Muscle layer of colon (tissue), 2 donors: ENCODE results near the gene MOK.
"Not testable (repeated sequence)": the region's sequence is repeated elsewhere in the genome, so short reads cannot be mapped to it uniquely, and the experiment has no call there.

Source experiments
- H3K27ac ChIP-seq: one replicate; pipeline ENCODE4 v1.7.0; 2013; ENCODE audit warnings: low read depth, mild to moderate bottlenecking, low read length, moderate library complexity
- H3K27me3 ChIP-seq, 2 donors: one replicate each; pipeline ENCODE4 v1.7.0; 2013; ENCODE audit warnings: low read length in 2 of 2, mild to moderate bottlenecking in 2 of 2; ENCODE audit not compliant: insufficient read depth in 2 of 2, control insufficient read depth in 1 of 2
- H3K36me3 ChIP-seq: one replicate; pipeline ENCODE4 v1.7.0; 2013; ENCODE audit warnings: mild to moderate bottlenecking, low read length; ENCODE audit not compliant: insufficient read depth
- H3K4me1 ChIP-seq: one replicate; pipeline ENCODE4 v1.7.0; 2013; ENCODE audit warnings: mild to moderate bottlenecking, low read length; ENCODE audit not compliant: insufficient read depth
- H3K4me3 ChIP-seq, 2 donors: one replicate each; pipeline ENCODE4 v1.7.0; 2013; ENCODE audit warnings: low read length in 2 of 2, low read depth in 1 of 2, mild to moderate bottlenecking in 1 of 2, moderate library complexity in 1 of 2
- H3K9ac ChIP-seq: one replicate; pipeline ENCODE4 v1.7.0; 2013; ENCODE audit warnings: low read length
- H3K9me3 ChIP-seq: one replicate; pipeline ENCODE4 v1.7.0; 2013; ENCODE audit warnings: mild to moderate bottlenecking, low read length
- donor health status: abdominal sarcoma.
- donor health status: Adenocarcinoma of cecum.

The MOK gene

GRCh38 chr14:102341566-102341965 lies 36.6 kb upstream of the MOK start:
- Histone ChIP-seq H3K4me1 (no peaks in the 10 kb centered on the region), H3K9ac (no peak overlapping the region), H3K27me3 (no peaks in the 10 kb centered on the region), H3K4me3 (no peak overlapping the region), H3K9me3 (no peaks in the 10 kb centered on the region), H3K36me3 (peaks cover 45% of the 10 kb centered on the region), H3K27ac (no peak overlapping the region)

GRCh38 chr14:102338724-102339123 lies 33.8 kb upstream of the MOK start:
- Histone ChIP-seq H3K27ac (no peak overlapping the region), H3K4me3 (no peak overlapping the region), H3K4me1 (no peaks in the 10 kb centered on the region), H3K9ac (no peak overlapping the region), H3K36me3 (peaks cover 42% of the 10 kb centered on the region), H3K27me3 (no peaks in the 10 kb centered on the region), H3K9me3 (no peaks in the 10 kb centered on the region)

DNA sequence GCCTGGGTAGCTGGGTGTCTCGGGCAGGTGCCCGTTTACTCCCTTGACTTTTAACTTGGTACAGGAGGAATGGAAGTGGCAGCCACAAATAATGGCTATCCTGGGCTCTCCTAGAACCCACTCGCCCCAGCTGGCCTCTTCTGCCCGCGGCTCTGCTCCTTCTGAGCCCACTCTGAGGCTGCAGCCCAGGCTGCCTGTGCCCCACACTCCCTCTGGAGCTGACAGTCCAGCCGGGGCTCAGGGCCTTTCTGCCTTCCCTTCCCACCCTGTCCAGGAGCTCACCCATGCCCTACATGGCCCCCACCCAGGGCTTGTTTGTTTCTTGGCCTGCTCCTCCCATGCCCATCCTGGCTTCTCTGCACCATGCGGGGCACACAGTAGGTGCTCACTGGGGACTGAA lies 30.2 kb upstream of the MOK start:
- H3K27me3 ChIP-seq: no peaks in the 10 kb centered on the region
- peaks cover 37% of the 10 kb centered on the region for H3K36me3 ChIP-seq
- H3K9ac ChIP-seq: no peak overlapping the region
- no peak overlapping the region for H3K4me3 ChIP-seq
- H3K4me1 ChIP-seq: no peaks in the 10 kb centered on the region
- H3K27ac ChIP-seq: no peak overlapping the region
- H3K9me3 ChIP-seq: no peaks in the 10 kb centered on the region

DNA sequence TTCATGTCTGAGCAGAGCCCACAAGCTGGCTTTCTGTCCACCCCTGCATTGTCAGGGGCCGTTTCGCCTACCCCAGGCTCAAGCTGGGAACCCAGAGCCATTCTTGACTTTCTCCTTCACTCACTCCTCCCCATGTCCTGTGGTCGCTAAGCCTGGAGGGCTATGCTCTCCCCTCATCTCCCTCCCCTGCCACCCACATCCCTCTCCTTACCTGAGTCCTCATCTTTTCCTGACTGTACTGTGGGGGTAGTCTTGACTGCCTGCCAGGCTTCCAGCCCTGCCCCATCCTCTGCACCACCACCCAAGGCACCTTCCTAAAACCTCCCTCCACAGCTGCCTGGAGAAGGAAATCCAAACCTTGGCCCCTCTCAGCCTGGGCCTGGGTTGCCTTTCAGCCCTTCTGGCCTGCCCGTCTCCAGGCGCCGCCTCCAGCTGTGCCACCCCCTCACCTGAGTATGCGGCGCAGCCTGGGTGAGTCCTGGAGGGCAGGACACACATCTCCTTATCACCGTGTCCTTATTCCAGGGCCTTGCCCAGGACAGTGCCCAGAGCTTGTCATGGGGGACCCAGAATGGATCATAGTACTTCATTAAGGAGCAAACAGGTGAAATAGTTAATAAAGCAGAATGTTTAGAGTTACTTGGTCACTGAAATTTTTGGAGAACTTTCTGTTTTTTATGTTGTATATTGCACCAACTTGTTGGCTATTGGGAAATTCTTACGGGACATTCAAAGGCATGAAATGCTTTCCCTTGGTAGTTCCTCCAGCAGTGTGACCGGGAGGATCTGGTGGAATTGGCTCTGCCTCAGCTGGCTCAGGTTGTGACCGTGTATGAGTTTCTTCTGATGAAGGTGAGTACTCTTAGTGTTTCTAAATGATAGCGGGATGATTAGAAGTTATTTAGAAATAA lies 29.1 kb upstream of the MOK start:
- Histone ChIP-seq H3K9me3 (no peaks in the 10 kb centered on the region), H3K36me3 (peaks cover 34% of the 10 kb centered on the region), H3K27me3 (no peaks in the 10 kb centered on the region), H3K4me1 (no peaks in the 10 kb centered on the region), H3K4me3 (no peak overlapping the region), H3K9ac (no peak overlapping the region), H3K27ac (no peak overlapping the region)

GRCh38 chr14:102333390-102333789 lies 28.4 kb upstream of the MOK start:
- Histone ChIP-seq H3K4me3 (no peak overlapping the region), H3K27ac (no peak overlapping the region), H3K9ac (no peak overlapping the region), H3K36me3 (peaks cover 30% of the 10 kb centered on the region), H3K9me3 (no peaks in the 10 kb centered on the region), H3K27me3 (no peaks in the 10 kb centered on the region), H3K4me1 (no peaks in the 10 kb centered on the region)

- Histone ChIP-seq H3K27me3 (no peaks in the 10 kb centered on the region), H3K9me3 (no peaks in the 10 kb centered on the region), H3K9ac (no peak overlapping the region), H3K36me3 (peaks cover 14% of the 10 kb centered on the region), H3K4me1 (no peaks in the 10 kb centered on the region), H3K27ac (no peak overlapping the region), H3K4me3 (no peak overlapping the region)
Observed at GRCh38 chr14:102330806-102331205, 25.8 kb upstream of the MOK start.

GRCh38 chr14:102329381-102329780 lies 24.4 kb upstream of the MOK start:
- H3K4me3 ChIP-seq, H3K9ac ChIP-seq, H3K4me1 ChIP-seq, H3K27me3 ChIP-seq, H3K36me3 ChIP-seq, H3K9me3 ChIP-seq, H3K27ac ChIP-seq: not testable (repeated sequence)

DNA sequence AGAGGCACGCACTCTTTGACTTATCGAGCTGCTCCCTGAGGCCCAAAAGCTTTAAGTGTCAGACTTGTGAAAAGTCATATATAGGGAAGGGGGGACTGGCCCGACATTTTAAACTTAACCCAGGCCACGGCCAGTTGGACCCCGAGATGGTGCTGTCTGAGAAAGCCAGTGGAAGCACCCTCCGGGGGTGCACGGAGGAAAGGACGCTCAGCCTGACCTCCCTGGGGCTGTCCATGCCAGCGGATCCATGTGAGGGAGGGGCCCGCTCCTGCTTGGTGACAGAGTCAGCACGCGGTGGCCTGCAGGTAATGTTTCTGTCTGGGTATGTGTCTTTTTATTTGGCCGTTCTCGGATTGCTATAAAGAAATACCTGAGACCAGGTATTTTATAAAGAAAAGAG lies 21.6 kb upstream of the MOK start:
- Histone ChIP-seq H3K36me3 (peaks cover 1% of the 10 kb centered on the region), H3K4me1 (no peaks in the 10 kb centered on the region), H3K27me3 (no peaks in the 10 kb centered on the region), H3K9me3 (no peaks in the 10 kb centered on the region), H3K4me3 (no peak overlapping the region), H3K9ac (no peak overlapping the region), H3K27ac (no peak overlapping the region)

GRCh38 chr14:102325791-102326345 lies 20.9 kb upstream of the MOK start:
- Histone ChIP-seq H3K4me1 (no peaks in the 10 kb centered on the region), H3K9ac (no peak overlapping the region), H3K27me3 (no peaks in the 10 kb centered on the region), H3K4me3 (no peak overlapping the region), H3K27ac (no peak overlapping the region), H3K36me3 (no peaks in the 10 kb centered on the region), H3K9me3 (no peaks in the 10 kb centered on the region)

DNA sequence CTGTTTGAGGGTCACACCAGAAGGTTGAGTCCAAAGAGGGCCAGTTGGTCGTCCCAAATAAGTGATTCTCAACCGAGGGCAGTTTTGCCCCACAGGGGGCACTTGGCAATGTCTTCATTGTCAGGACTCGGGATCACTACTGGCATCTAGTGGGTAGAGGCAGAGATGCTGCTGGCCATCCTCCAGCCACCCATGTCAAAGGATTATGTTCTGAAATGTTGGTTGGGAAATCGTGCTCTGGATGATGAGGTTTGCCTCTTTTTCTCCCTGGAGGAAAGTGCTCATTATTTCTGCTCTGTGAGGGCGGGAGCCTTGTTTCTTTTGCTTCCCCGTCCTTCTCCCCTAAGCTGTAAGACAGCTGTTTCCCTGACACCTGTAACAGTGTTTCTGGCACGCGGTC lies 18.1 kb upstream of the MOK start:
- Histone ChIP-seq H3K9ac (no peak overlapping the region), H3K9me3 (no peaks in the 10 kb centered on the region), H3K36me3 (no peaks in the 10 kb centered on the region), H3K4me1 (no peaks in the 10 kb centered on the region), H3K27ac (no peak overlapping the region), H3K4me3 (no peak overlapping the region), H3K27me3 (no peaks in the 10 kb centered on the region)

DNA sequence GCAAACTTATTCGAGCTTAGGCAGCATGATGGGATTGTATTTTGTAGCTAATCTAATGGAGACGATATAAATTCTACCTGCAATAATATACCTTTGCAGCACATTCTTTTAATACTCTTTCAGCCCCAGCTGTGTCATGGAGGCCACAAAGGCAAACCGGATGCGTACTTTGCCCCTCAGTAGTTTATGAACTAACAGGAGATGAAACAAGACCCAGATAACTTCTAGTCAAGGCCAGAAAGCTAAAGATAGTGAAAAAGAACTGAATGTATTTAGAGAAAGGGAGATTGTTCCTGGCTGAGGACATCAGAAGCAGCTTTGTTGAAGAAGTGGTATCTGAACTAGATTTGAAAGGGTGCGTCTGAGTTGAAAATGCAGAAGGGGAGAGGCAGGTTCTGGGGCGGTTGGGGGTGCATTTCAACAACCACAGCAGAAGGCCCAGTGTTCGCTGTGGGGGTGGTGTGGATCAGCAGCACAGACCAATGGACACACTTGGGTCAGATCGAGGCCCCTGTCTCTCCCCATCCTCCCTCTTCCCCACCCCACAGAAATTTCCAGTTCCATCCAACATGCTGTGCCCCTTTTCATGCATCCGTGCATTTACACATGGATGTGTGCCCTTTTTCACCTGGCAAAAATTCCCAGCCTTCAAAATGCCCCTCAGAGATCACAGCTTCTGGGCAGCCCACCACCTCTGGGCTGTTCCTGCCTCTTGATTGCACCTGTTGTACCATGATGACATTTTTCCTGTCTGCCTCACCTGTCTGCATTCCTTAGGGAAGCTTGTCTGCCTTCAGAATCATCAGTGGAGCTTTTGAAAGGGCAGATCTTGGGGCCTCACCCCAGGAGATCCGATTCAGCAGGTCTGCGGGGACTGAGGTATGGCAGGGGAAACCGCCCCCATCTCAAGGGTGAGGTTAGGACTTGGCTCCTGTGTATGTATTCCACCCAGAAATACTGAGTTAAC lies 16.8 kb upstream of the MOK start:
- no peaks in the 10 kb centered on the region for H3K36me3 ChIP-seq
- H3K9ac ChIP-seq: no peak overlapping the region
- no peaks in the 10 kb centered on the region for H3K27me3 ChIP-seq
- H3K27ac ChIP-seq: no peak overlapping the region
- H3K4me3 ChIP-seq: no peak overlapping the region
- H3K4me1 ChIP-seq: peaks cover 4% of the 10 kb centered on the region
- no peaks in the 10 kb centered on the region for H3K9me3 ChIP-seq
